ENCODE measurements around the gene OPA3.
A peak's percentile ranks its signal among the peaks of the same experiment; 100 is the strongest.

The OPA3 gene

DNA sequence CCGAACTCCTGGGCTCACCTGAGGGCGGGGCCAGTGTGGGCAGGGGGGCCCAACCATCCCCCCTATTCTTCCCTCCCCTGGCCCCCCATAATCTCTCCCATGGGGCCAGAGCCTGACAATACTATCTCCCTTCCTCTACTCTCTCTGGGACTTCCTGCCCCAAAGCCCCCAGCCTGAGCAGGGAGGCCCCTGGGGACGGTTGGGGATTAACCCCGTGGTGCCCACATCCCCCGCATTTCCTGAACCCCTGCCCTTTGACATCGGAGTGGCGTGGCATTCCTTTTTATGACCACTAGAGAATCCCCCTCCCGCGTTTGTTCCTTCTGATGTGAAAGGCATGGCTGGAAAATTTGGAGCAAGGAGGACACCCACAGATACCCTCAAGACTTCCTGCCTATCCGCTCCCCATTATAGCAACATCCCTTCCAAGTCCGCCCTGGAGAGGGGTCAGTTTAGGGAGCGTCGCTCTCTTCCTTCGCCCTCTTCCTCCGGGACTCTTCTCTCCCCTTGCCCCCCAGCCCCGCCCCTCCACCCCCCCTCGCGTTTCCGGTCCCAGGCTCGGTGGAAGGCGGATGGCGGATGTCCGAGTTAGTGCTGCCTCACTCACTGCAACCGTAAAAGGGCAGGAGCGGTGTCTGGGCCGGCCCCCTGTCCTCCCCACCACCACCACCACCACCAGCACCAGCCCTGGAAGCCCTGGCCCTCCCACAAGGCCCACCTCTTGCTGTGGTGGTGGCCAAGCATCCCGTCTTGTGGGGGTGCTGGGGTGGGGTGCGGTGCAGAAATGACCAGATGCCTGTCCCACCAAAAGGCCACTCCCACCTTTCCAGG is 75.5 kb downstream of the OPA3 start:
- H3K27ac ChIP-seq (replicated peaks), result peak overlapping the region; percentile 88
- H3K27me3 ChIP-seq (ENCODE audit: insufficient read depth, poor library complexity, severe bottlenecking), result no peaks in the 10 kb centered on the region
- peak overlapping the region; percentile 96 for H3K4me3 ChIP-seq (replicated peaks; ENCODE audit: insufficient read depth, low read length)
- TF ChIP-seq, protein P1, sequence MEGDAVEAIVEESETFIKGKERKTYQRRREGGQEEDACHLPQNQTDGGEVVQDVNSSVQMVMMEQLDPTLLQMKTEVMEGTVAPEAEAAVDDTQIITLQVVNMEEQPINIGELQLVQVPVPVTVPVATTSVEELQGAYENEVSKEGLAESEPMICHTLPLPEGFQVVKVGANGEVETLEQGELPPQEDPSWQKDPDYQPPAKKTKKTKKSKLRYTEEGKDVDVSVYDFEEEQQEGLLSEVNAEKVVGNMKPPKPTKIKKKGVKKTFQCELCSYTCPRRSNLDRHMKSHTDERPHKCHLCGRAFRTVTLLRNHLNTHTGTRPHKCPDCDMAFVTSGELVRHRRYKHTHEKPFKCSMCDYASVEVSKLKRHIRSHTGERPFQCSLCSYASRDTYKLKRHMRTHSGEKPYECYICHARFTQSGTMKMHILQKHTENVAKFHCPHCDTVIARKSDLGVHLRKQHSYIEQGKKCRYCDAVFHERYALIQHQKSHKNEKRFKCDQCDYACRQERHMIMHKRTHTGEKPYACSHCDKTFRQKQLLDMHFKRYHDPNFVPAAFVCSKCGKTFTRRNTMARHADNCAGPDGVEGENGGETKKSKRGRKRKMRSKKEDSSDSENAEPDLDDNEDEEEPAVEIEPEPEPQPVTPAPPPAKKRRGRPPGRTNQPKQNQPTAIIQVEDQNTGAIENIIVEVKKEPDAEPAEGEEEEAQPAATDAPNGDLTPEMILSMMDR (IDR thresholded peaks at IDR 0.05; ENCODE audit: insufficient read depth, low read length), result no peak
- TF ChIP-seq, protein P2, sequence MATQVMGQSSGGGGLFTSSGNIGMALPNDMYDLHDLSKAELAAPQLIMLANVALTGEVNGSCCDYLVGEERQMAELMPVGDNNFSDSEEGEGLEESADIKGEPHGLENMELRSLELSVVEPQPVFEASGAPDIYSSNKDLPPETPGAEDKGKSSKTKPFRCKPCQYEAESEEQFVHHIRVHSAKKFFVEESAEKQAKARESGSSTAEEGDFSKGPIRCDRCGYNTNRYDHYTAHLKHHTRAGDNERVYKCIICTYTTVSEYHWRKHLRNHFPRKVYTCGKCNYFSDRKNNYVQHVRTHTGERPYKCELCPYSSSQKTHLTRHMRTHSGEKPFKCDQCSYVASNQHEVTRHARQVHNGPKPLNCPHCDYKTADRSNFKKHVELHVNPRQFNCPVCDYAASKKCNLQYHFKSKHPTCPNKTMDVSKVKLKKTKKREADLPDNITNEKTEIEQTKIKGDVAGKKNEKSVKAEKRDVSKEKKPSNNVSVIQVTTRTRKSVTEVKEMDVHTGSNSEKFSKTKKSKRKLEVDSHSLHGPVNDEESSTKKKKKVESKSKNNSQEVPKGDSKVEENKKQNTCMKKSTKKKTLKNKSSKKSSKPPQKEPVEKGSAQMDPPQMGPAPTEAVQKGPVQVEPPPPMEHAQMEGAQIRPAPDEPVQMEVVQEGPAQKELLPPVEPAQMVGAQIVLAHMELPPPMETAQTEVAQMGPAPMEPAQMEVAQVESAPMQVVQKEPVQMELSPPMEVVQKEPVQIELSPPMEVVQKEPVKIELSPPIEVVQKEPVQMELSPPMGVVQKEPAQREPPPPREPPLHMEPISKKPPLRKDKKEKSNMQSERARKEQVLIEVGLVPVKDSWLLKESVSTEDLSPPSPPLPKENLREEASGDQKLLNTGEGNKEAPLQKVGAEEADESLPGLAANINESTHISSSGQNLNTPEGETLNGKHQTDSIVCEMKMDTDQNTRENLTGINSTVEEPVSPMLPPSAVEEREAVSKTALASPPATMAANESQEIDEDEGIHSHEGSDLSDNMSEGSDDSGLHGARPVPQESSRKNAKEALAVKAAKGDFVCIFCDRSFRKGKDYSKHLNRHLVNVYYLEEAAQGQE (IDR thresholded peaks at IDR 0.05; ENCODE audit: insufficient replicate concordance, low read depth), result no peak
- peak; percentile 54 to 78 for DNase-seq (ENCODE audit: low read depth in 1 of 2, low spot score in 1 of 2)

DNA sequence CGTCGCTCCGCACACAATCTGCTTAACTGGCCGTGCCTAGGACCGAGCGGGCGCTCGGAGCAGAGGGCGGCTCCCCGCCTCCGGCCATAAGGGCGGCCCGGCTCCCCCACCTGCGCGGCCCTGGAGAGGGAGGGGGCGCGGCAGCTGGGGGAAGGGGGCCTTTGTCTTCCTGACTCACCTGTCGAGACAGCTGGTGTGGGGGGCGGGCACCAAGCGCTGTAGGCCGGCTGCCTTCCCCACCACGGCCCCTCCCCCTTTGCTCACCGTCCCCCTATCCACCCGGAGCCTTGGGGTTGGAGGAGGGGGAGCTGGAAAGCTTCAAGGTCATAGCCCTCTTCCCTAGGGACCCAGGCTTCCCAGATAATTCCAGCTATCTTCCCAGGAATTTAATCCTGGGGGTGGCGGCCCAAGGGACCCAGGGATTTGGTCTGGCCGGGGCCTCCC is 76.2 kb downstream of the OPA3 start:
- Histone ChIP-seq H3K27me3 (ENCODE audit: insufficient read depth, poor library complexity, severe bottlenecking) (no peaks in the 10 kb centered on the region), H3K27ac (replicated peaks) (peak overlapping the region; percentile 88), H3K4me3 (replicated peaks; ENCODE audit: insufficient read depth, low read length) (peak overlapping the region; percentile 96)
- DNase-seq (ENCODE audit: low read depth in 1 of 2, low spot score in 1 of 2), result no peak
- TF ChIP-seq GABPA (IDR thresholded peaks at IDR 0.05; ENCODE audit: low read depth), result no peak
- TF ChIP-seq, protein P1 (IDR thresholded peaks at IDR 0.05; ENCODE audit: insufficient read depth, low read length), result no peak
- TF ChIP-seq POLR2AphosphoS5 (IDR thresholded peaks at IDR 0.05; ENCODE audit: low read depth), result no peak
- no peak for TF ChIP-seq SPI1 (IDR thresholded peaks at IDR 0.05; ENCODE audit: borderline replicate concordance, low read depth)
- TF ChIP-seq, protein P2 (IDR thresholded peaks at IDR 0.05; ENCODE audit: insufficient replicate concordance, low read depth), result no peak

DNA sequence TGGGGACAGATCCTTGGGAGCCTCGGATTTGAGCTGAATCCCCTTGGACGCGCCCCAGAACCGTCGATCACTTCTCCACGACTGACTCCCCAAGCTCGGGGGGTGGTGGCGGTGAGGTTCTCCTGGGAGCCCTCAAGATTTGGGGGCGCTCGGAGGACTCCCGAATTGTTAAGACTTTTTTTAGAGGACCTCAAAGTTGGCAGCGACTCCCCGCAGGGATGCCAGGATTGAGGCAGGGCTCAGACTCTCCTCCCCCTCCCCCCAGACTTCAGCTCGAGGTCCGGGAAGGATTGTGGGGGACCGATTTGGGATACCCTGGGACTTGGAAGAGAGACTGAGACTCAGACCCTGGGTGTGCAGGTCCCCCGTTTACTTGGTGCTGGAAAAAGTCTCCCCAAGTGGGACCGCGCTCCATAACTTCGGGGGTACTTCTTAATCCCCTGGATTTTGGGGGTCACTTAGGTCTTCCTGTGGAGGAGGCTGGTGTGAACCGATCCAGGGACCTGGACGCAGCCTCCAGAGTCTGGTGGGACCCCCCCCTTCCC is 76.7 kb downstream of the OPA3 start:
- H3K4me3 ChIP-seq (replicated peaks; ENCODE audit: insufficient read depth, low read length), result peak overlapping the region; percentile 96
- no peak for DNase-seq (ENCODE audit: low read depth in 1 of 2, low spot score in 1 of 2)
- H3K27ac ChIP-seq (replicated peaks), result peak overlapping the region; percentile 88
- no peaks in the 10 kb centered on the region for H3K27me3 ChIP-seq (ENCODE audit: insufficient read depth, poor library complexity, severe bottlenecking)
- TF ChIP-seq, protein P2 (IDR thresholded peaks at IDR 0.05; ENCODE audit: insufficient replicate concordance, low read depth), result no peak
- TF ChIP-seq POLR2AphosphoS5 (IDR thresholded peaks at IDR 0.05; ENCODE audit: low read depth), result no peak
- TF ChIP-seq GABPA (IDR thresholded peaks at IDR 0.05; ENCODE audit: low read depth), result no peak
- no peak for TF ChIP-seq SPI1 (IDR thresholded peaks at IDR 0.05; ENCODE audit: borderline replicate concordance, low read depth)
- TF ChIP-seq, protein P1 (IDR thresholded peaks at IDR 0.05; ENCODE audit: insufficient read depth, low read length), result no peak

All from HL-60 (cell line).